Subcutaneous adipose tissue (tissue), 4 donors: ENCODE results near the gene SLC39A1. TPM values are rescaled to one million over a fixed set of nuclear protein-coding genes. Genes with fewer than 3 reads are reported as not detected.

Experiments used
- CTCF ChIP-seq: fragments of 450-650 bp; IDR thresholded peaks from one replicate; pipeline ENCODE4 v1.5.1; 2016; ENCODE audit warnings: low read depth, mild to moderate bottlenecking, control low read depth, antibody characterized with exemption, moderate library complexity
- total RNA-seq, 4 donors: library from RNA; depleted of rRNA; stranded (reverse); fragments of >200 nt; gene quantifications; one replicate each; pipeline ENCODE4 v1.1.0, GENCODE V29; 2016

SLC39A1 gene
- total RNA-seq, 4 donors from 2014 or later: 44.3 to 113 (median 82.5) TPM

DNA sequence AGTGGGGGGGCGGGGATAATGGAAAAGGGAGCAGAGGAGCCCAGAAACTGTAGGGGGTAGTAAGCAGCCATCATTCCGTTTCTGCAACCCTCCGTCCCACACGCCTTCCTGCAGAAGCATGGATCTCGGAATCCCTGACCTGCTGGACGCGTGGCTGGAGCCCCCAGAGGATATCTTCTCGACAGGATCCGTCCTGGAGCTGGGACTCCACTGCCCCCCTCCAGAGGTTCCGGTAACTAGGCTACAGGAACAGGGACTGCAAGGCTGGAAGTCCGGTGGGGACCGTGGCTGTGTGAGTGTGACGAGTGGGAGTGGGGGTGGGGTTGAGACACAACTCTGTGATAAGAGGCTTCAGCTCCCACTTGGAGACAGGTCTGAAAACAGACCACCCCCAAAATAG, 5.1 kb upstream of the SLC39A1 start:
- TF ChIP-seq CTCF: no peak

GRCh38 chr1:153968000-153968363, 4.6 kb upstream of the SLC39A1 start:
- TF ChIP-seq CTCF: no peak

GRCh38 chr1:153967107-153967999, 4.0 kb upstream of the SLC39A1 start, which contains the start of gene CREB3L4:
Gene CREB3L4 (plus strand): TSS chr1:153967902. CDS start chr1:153968526, 624 bp downstream.
- TF ChIP-seq CTCF: no peak

GRCh38 chr1:153963850-153964331, 554 bp upstream of the SLC39A1 start:
- TF ChIP-seq CTCF: no peak

DNA sequence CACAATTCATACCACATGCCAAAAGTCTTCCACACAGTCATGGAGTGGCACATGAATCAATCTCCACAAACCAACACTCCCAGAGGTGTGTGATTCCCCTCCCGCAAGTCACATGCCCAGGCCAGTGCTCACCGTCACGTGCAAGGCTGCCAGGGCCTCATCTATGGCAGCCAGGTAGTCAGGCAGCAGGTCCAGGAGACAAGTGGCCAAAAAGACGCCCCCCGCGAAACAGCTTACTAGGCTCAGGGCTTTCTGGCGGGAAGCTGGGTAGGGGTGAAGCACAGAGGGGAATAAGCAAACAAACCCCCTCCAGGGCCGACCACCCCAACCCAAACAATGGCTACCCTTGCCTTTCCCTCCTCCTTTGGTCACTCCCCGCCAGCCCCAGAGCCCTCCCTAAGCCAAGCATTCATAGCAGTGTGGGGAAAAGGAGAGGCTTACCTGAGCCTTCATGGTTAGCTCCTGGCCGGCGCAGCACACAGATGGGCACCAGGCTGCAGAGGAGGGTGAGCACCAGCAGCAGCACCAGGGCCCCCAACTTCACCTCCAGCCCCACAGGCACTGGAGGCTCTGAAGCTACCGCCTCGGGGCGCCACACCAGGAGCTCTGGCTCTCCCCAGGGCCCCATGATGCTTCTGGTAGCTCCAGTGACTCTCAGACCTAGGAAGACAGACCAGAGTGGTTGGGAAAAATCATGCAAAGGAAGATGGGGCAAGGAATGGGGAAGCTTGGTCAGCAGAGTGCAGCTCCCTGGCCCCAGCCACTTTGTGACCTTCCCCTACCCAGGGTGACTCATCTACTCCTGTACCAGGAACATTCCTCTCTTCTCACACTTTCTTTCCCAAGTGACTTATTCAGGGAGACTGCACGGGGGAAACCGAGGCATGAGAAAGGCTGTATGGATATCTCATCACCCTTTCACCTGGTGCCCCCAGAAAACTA, 978 bp downstream of the SLC39A1 start:
- no peak for TF ChIP-seq CTCF

- TF ChIP-seq CTCF: no peak
These were observed 1.9 kb downstream of the SLC39A1 start for GRCh38 chr1:153961421-153961820.

- no peak for TF ChIP-seq CTCF
These were observed 3.1 kb downstream of the SLC39A1 start for GRCh38 chr1:153960206-153960605.
